Measurements from ENCODE around the gene PLEK.
"Not testable (repeated sequence)": the region's sequence is repeated elsewhere in the genome, so short reads cannot be mapped to it uniquely, and the experiment has no call there.

Gene PLEK

DNA sequence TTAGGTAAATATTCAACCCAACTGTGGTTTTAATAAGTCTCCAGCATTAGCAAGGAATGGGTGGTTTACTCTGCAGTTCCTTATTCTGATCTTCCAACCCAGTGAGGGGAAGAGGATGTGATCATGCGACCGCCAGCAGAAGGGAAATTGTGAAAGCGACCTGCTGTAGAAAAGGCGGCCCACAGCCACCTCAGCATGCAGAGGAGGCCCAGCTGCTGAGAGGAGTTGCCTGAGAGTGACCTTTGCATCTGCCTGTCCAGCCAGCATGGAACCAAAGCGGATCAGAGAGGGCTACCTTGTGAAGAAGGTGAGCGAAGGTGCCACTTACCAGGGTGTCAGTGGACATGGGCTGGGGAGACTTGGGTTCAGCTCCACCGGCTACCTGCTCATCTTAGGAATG lies at the start of gene PLEK:
Gene PLEK (plus strand): TSS at position 196 of the 400 bp plus-strand sequence. CDS start 70 bp downstream, at position 266.
- no peak for DNase-seq

- no peak for DNase-seq
These were observed 49.0 kb upstream of the PLEK start for GRCh38 chr2:68316111-68316510.

GRCh38 chr2:68317971-68318913 lies 46.8 kb upstream of the PLEK start:
- no peak for DNase-seq

- DNase-seq = no peak
These were observed 46.1 kb upstream of the PLEK start for GRCh38 chr2:68318914-68319397.

DNA sequence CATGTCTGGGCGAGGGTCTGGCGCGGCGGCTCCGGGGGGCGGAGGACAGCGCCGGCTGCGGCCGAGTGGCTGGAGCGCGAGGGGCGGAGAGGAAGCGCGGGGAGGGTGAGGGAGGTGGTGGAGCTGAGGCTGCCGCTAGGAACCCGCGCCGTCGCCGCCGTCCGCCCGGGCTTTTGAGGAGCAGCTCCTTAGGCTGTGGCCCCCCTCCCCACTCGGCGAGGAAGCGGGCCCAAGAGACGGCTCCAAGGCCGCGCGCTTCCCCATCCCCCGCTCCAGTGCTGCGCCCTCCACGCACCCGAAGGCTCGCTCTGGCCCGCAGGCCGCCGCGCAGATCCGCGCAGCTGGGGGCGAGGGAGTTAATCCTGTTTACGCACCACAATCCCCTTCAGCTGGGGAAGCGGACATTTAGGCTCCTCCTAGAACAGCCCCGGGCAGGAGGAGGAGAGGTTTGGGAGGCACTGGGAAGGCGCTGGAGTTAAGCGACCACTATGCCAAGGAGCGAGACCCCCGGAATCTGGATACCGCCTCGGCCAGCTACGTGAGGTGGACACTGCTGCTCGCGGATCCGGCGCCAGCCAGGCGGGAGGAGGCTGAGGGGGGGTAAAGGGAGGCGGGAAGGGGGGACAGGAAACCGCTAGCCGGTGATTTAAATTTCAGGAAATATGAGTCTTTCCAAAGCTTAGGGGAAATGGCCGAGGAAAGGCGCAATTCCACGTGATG lies 45.5 kb upstream of the PLEK start, which contains the start of gene CNRIP1:
Gene CNRIP1 (minus strand): TSS at position 552 of the 720 bp plus-strand sequence. CDS start 549 bp downstream, at position 3.
- peak; percentile 57 for DNase-seq

DNA sequence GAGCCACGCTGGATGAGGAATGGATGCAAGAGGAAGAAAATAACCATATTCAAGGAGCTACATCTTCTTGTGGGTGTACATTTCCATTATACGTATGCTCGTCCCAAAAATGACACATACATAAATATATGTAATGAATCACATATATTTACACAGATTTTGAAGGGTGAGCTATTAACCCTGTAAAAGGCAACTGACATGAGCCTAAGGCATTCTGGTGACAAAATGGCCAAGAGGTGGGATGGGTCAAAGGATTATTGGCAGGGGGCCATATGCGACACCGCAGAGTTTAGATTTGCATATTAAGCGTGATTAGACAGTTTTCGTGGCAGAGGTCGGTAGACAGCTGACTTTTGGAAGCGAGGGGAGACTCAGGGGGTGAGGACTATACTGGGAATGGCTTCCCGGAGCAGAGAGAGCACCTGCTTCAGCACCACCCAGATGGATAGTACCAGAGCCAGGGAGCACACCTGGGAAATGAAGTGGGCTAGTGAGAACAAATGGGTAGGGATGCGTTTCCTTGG lies 44.9 kb upstream of the PLEK start:
- no peak for DNase-seq

DNA sequence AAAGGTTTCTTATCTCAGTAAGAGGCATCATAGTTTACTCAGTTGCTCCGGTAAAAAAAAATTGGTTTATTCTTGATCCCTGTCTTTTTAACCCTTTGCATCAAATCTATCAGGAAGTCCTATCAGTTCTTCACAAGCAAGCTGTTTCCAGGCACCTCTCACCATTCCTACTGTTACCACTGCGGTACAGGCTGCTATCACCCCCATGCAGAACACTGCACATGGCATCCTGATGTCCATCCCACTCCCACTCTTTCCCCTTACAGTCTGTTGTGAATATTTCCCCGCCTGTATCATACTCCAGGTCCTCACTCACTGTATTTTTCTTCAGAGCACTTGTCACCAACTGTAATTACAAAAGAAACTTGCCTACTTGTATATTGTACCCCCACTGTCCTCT lies 40.0 kb upstream of the PLEK start:
- no peak for DNase-seq

DNA sequence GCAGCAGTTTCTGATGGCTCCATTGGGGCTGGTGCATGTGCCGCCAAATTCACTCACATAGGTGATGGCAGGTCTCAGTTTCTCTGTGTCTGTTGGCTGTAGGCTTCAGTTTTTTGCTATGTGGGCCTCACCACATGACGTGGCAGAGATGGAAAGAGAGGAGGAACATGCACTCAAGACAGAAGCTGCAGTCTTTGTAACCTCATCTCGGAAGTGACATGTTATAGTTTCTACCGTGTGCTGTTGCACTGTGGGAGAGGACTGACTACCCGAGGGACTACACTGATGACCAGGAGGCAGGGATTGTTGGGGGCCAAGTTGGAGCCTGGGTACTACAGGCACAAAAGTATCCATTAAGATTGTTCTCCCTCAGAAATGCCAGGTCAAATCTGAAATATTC lies 36.2 kb upstream of the PLEK start:
- no peak for DNase-seq

- DNase-seq = no peak
These were observed 34.4 kb upstream of the PLEK start for GRCh38 chr2:68330691-68331090.

DNA sequence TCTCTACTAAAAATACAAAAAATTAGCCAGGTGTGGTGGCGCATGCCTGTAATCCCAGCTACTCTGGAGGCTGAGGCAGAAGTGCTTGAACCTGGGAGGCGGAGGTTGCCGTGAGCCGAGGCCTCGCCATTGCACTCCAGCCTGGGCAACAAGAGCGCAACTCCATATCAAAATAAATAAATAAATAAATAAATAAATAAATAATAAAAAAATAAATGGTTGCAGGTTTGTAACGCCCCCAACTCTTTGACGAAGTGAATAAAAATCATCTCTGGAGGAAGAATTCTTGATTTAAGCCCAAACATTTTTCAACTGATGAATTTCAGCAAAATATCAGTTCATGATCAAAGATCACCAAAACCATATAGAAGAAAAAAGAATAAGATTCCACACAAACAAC lies 32.1 kb upstream of the PLEK start:
- no peak for DNase-seq

DNA sequence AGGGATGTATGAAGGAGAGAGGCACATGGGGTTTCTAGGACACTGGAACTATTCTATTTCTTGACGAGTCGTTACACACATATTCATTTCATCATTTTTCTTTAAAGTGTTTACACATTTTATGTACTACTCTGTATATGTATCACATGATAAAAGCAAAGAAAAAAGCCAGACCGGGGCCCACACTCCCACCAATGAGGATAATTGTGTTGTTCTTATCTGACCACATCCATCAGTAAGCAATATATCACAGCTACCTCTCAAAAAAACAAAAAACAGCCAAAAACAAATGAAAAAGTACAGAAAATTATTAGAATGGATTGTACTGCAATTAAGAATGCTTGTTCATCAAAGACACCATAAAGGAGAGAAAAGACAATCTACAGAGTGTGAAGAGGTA lies 31.2 kb upstream of the PLEK start:
- DNase-seq = no peak

DNA sequence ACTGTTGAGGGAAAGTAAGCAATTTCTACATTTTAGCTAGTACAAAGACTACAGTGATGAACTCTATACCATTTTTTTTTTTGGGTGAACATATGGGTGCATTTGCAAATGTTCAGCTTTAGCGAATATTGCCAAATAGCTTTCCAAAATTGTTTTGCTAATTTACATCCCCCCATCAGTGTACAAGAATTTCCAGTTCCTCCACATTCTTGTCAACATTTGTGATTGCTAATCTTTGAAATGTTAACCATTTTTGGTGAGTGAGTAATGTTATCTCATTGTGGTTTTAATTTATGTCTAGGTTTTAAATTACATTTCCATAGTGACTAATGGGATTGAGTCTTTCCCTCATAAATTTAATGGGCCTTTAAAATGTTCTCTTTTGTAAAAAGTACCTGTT lies 28.9 kb upstream of the PLEK start:
- peak; percentile 54 for DNase-seq

- DNase-seq = no peak
These were observed 24.6 kb upstream of the PLEK start for GRCh38 chr2:68340226-68341061.

DNA sequence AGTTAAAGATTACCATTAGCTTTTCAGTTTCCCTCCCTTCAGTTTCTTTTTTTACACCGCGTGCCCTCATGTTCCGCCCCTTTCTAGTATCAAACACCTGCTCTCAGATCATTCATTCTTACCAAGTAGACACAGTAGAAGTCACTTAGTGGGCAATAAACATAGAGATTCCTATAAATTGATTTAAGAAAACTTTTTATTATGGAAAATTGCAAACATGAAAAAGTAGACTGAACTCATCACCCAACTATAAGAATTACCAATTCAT lies 24.1 kb upstream of the PLEK start:
- DNase-seq = no peak

- no peak for DNase-seq
These were observed 23.5 kb upstream of the PLEK start for GRCh38 chr2:68341583-68341982.

DNA sequence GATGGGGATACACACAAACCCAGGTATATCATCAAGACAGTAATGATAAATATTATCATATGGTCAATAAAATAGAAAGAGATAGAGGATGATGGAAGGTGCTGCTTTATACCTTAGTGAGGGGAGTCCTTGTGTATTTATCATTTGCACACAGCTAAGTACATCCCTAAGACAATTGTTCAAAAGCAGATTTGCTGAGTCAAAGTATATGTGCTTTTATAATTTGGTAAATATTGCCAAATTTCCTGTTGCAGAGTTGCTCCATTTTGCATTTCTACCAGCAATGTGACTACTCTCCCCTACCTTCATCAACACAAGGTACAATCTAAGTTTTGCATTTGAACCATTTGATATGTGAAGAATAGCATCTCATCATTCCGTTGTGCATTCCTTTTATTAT lies 22.6 kb upstream of the PLEK start:
- no peak for DNase-seq

DNA sequence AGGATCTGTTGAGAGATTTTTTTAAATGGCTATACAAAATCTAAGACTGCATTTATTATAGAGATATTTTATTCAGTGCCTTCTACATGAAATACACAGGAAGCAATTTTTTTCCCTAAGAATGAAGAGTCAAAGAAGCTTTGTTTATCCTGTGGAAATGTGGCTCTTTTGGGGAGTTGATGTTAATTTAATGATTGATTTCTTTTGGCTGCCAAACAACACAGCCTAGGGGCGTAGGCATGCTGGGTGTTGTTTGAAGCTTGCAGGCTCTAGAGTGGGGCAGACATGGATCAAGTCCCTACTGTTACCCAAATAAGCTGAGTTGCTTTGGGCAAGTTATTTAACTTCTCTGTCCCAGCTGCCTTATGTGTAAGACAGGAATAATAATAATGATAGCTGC lies 21.1 kb upstream of the PLEK start:
- DNase-seq = peak; percentile 17

DNA sequence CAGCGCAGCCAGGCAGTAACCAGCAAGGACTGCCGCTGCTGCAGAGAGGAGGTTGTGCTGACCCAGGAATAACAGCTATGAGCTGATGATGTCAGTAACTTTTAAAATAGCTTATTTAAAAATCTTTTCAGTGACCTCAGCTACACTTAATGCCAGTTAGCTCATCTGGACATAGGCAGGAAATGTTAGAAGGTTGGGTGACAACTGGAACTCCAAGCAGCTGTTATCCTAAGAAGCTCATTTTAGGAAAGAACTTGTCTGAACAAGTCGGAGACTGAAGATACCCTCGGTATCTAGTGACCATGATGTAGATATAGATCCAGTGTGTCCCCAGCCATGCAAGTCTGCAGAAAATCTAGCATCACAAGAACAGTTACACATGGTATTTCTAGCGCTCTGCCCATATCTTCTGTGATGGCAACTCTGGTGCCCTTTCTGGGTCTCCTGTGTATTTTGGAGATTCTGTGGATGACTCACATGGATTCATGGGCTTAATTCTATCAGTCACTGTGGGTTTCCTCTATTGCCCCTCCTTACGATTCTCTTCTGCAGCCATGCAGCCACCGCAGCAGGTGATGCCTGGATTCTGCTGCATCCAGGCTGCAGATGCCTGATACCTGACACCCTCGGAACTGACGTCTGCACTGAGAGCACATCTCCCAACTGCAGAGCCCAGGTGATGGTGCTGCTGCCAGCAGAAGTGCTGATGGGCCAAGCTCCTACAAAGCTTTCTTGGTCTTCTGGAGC lies 19.8 kb upstream of the PLEK start:
- no peak for DNase-seq

- DNase-seq = not testable (repeated sequence)
These were observed 16.0 kb upstream of the PLEK start for GRCh38 chr2:68349091-68349490.

GRCh38 chr2:68351997-68352396 lies 13.1 kb upstream of the PLEK start:
- DNase-seq = no peak

GRCh38 chr2:68352651-68353391 lies 12.3 kb upstream of the PLEK start:
- DNase-seq = peak; percentile 37
